AG04449 (cell line): ENCODE data around the gene SOX5.

ENCODE experiments used
- CTCF ChIA-PET: fragments of 350-600 bp; formaldehyde crosslinking; extraction: SDS; loops from one replicate; lab custom pipeline; 2021; ENCODE audit warnings: antibody characterized with exemption; lab: Yijun Ruan, JAX
- POLR2A ChIA-PET: fragments of 400-600, 350-600 bp; formaldehyde crosslinking; extraction: SDS; loops from one replicate; lab custom pipeline; 2020; ENCODE audit warnings: antibody characterized with exemption, inconsistent platforms; lab: Yijun Ruan, JAX
- DNase-seq: peaks from one replicate; pipeline ENCODE4 v3.0.0-alpha.2; 2010; ENCODE audit warnings: low read depth, low spot score
- H3K4me3 ChIP-seq: 2 replicates; pipeline ENCODE4 v1.5.1; 2011; ENCODE audit warnings: low read depth, mild to moderate bottlenecking, control low read depth, low read length
- TF ChIP-seq, protein P1 (sequence below): IDR thresholded peaks from one replicate; pipeline ENCODE4 v1.5.1; 2011; ENCODE audit warnings: mild to moderate bottlenecking, moderate library complexity, low read length, control low read depth, inconsistent platforms; ENCODE audit not compliant: insufficient read depth; ENCODE audit errors: missing control alignments

The SOX5 gene

DNA sequence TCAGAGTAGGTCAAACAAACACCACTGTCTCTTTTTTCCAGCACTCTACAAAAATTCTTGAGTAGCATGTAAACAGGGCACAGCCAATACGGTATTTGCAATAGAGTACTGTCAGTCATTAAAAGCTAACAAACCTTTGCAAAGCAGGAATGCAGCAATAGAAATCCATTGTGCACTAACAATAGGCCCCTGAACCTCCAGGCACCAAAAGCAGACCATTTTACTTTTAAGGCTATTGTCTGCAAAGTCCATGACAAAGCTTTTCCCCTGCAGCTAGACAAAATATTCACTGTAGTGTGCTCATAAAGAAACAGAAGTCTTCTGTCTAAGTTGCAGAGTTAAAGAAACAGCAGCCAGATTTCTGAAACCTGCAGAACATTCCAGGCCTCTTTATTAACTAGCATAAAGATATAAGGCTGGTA lies 191.9 kb downstream of the SOX5 start:
- TF ChIP-seq, protein P1, sequence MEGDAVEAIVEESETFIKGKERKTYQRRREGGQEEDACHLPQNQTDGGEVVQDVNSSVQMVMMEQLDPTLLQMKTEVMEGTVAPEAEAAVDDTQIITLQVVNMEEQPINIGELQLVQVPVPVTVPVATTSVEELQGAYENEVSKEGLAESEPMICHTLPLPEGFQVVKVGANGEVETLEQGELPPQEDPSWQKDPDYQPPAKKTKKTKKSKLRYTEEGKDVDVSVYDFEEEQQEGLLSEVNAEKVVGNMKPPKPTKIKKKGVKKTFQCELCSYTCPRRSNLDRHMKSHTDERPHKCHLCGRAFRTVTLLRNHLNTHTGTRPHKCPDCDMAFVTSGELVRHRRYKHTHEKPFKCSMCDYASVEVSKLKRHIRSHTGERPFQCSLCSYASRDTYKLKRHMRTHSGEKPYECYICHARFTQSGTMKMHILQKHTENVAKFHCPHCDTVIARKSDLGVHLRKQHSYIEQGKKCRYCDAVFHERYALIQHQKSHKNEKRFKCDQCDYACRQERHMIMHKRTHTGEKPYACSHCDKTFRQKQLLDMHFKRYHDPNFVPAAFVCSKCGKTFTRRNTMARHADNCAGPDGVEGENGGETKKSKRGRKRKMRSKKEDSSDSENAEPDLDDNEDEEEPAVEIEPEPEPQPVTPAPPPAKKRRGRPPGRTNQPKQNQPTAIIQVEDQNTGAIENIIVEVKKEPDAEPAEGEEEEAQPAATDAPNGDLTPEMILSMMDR: no peak
- CTCF ChIA-PET: no interaction called here
- POLR2A ChIA-PET: no interaction called here
- no peak for DNase-seq
- H3K4me3 ChIP-seq: no peak overlapping the region

- no peak for DNase-seq
- CTCF ChIA-PET: no interaction called here
- POLR2A ChIA-PET: no interaction called here
- H3K4me3 ChIP-seq: no peak overlapping the region
- TF ChIP-seq, protein P1: no peak
Measured at GRCh38 chr12:23756416-23756815, 193.1 kb downstream of the SOX5 start.

DNA sequence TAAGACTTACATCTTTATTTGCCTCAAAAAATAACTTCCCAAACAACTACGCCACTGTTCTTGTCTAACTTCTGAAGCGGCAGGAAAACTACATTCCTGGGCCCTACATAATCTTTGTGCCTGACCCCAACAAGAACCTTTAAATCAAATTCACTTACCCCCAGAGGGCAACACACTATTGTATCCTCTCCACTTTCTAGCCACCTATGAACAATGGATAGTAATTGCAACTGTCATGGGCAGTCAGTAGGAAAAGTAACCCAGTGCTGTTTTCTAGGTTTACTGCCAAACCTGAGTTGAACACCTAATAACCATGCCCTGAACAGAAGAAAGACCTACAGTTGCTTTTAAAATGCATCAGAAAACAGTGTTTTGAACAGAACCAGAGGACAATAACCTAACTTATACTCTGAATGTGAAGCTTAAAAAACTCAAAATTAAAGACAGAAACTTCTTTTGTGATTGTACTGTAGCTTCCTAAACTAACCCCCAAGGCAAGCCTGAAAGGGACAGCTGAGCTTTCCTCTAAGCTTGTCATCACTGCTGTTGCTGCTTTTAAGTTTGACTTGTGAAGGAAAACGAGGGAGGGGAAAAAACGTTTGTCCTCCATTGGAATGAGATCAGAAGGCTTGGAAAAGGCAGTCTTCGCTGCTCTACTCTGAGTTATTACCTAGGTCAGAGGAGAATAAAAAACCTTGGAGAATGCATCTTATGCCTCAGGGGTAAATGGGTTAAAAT lies 195.7 kb downstream of the SOX5 start:
- TF ChIP-seq, protein P1: no peak
- POLR2A ChIA-PET: no interaction called here
- no peak for DNase-seq
- H3K4me3 ChIP-seq: no peak overlapping the region
- CTCF ChIA-PET: no interaction called here

GRCh38 chr12:23752245-23752644 lies 197.2 kb downstream of the SOX5 start:
- ChIA-PET CTCF (no interaction called here), POLR2A (no interaction called here)
- no peak for DNase-seq
- TF ChIP-seq, protein P1: no peak
- H3K4me3 ChIP-seq: no peak overlapping the region

- TF ChIP-seq, protein P1: no peak
- ChIA-PET POLR2A (no interaction called here), CTCF (no interaction called here)
- no peak overlapping the region for H3K4me3 ChIP-seq
- no peak for DNase-seq
Measured at GRCh38 chr12:23751641-23752040, 197.8 kb downstream of the SOX5 start.

- TF ChIP-seq, protein P1: no peak
- CTCF ChIA-PET: no interaction called here
- DNase-seq: no peak
- POLR2A ChIA-PET: no interaction called here
- no peak overlapping the region for H3K4me3 ChIP-seq
Measured at GRCh38 chr12:23750923-23751322, 198.5 kb downstream of the SOX5 start.
